ENCODE measurements around the gene BBS9. TPM values are rescaled to one million over a fixed set of nuclear protein-coding genes. Genes with fewer than 3 reads are reported as not detected.

The BBS9 gene
- total RNA-seq, 1 experiment from 2014 or later = 5.7 TPM

DNA sequence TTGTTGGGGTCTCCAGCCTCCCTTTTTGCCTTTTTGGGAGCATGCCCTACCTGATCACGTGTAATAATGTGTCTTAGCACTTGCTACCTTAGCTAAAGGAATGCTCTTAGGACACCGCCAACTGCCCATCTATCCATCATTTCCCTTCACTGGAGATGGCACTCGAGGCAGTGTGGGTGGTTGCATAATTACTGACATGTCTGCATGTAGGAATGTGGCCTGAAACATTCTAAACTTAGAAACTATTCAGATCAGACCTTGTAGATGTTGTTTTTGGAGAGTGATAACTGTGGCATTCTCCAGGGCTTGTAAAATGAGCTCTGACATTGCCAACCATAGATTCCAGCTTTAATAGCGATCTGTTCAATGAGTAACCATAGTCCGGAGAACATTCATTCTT, 365.8 kb downstream of the BBS9 start:
- CTCF ChIA-PET = interaction anchor here (0.7 kb wide), 1 partner anchor 234 kb away, joined by 3 read pairs; no protein-coding TSS in a partner anchor
- H3K4me2 ChIP-seq (ENCODE audit: low read length) = peak overlapping the region; percentile 6; the same call in 1 of the 2 replicates
- ATAC-seq = peak; percentile 34

DNA sequence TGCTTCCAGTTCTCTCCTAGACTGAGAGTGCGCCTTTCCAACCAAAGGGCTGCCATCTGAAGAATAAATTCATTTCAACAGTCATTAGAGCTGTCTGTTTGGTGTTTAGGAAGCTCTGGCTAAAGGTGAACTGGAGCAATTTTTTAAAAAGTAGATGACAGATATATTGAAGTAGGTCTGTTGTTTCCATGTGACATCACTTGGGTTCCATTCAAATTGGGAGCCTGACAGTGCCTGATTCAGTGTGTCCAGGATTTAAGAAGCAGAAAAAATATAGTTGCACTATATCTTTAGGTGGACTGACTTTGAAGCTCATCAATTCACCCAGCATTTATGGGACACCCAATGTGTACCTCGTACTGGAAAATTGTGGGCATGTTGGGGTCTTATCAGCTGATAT, 367.7 kb downstream of the BBS9 start:
- no TSS peak for BruUV-seq (replicated peaks)
- no peaks in the 10 kb centered on the region for H4K20me1 ChIP-seq (ENCODE audit: low read length)

More for the DNA sequence above, 365.8 kb downstream of the BBS9 start:
- POLR2A ChIA-PET (ENCODE audit: unreplicated experiment) = interaction anchor here (0.5 kb wide), 1 partner anchor 258 kb away, joined by 3 read pairs; no protein-coding TSS in a partner anchor
- Histone ChIP-seq H3K36me3 (ENCODE audit: low read depth, low read length) (no peaks in the 10 kb centered on the region), H3K9ac (ENCODE audit: low read length) (no peak overlapping the region), H3K4me1 (ENCODE audit: insufficient read depth, low read length) (peaks cover 18% of the 10 kb centered on the region), H2AFZ (ENCODE audit: low read length) (no peak overlapping the region), H3K4me3 (ENCODE audit: low read length) (no peak overlapping the region), H3K9me2 (replicated peaks; ENCODE audit: low read length) (no peaks in the 10 kb centered on the region), H4K20me1 (ENCODE audit: low read length) (no peaks in the 10 kb centered on the region), H3K27ac (ENCODE audit: low read length) (peak overlapping the region; percentile 51), H3K27me3 (ENCODE audit: low read length) (no peaks in the 10 kb centered on the region), H3K79me2 (ENCODE audit: low read length) (no peaks in the 10 kb centered on the region), H3K9me3 (ENCODE audit: low read length) (no peaks in the 10 kb centered on the region), H3F3A (ENCODE audit: low read length, unreplicated experiment) (no peaks in the 10 kb centered on the region)
- TF ChIP-seq EZH2phosphoT487 (IDR thresholded peaks at IDR 0.05; ENCODE audit: borderline replicate concordance, low read length) = no peak
- TF ChIP-seq, protein P1, sequence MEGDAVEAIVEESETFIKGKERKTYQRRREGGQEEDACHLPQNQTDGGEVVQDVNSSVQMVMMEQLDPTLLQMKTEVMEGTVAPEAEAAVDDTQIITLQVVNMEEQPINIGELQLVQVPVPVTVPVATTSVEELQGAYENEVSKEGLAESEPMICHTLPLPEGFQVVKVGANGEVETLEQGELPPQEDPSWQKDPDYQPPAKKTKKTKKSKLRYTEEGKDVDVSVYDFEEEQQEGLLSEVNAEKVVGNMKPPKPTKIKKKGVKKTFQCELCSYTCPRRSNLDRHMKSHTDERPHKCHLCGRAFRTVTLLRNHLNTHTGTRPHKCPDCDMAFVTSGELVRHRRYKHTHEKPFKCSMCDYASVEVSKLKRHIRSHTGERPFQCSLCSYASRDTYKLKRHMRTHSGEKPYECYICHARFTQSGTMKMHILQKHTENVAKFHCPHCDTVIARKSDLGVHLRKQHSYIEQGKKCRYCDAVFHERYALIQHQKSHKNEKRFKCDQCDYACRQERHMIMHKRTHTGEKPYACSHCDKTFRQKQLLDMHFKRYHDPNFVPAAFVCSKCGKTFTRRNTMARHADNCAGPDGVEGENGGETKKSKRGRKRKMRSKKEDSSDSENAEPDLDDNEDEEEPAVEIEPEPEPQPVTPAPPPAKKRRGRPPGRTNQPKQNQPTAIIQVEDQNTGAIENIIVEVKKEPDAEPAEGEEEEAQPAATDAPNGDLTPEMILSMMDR (conservative IDR thresholded peaks at IDR 0.05; ENCODE audit: low read depth, low read length) = no peak
- no peak for TF ChIP-seq EZH2 (IDR thresholded peaks at IDR 0.05; ENCODE audit: low read length, unreplicated experiment)
- intact Hi-C loops (cut with micrococcal nuclease) = no loop called here
- peak; percentile 11 for DNase-seq
- no TSS peak for BruUV-seq (replicated peaks)

More for the DNA sequence above, 367.7 kb downstream of the BBS9 start:
- H3K9me3 ChIP-seq (ENCODE audit: low read length) = no peaks in the 10 kb centered on the region
- no peak overlapping the region for H3K4me2 ChIP-seq (ENCODE audit: low read length)
- ATAC-seq (no peak), DNase-seq (no peak)
- POLR2A ChIA-PET (ENCODE audit: unreplicated experiment) = no interaction called here
- H3K4me1 ChIP-seq (ENCODE audit: insufficient read depth, low read length) = peaks cover 18% of the 10 kb centered on the region
- H3K79me2 ChIP-seq (ENCODE audit: low read length) = no peaks in the 10 kb centered on the region
- no peak overlapping the region for H3K27ac ChIP-seq (ENCODE audit: low read length)
- intact Hi-C loops (cut with micrococcal nuclease) = no loop called here
- no peak overlapping the region for H2AFZ ChIP-seq (ENCODE audit: low read length)
- no peaks in the 10 kb centered on the region for H3K27me3 ChIP-seq (ENCODE audit: low read length)
- no peak overlapping the region for H3K9ac ChIP-seq (ENCODE audit: low read length)
- CTCF ChIA-PET = interaction anchor here (0.6 to 0.7 kb wide), 2 partner anchors 9 to 24 kb away, joined by 3 to 4 read pairs; no protein-coding TSS in a partner anchor
- H3F3A ChIP-seq (ENCODE audit: low read length, unreplicated experiment) = no peaks in the 10 kb centered on the region
- H3K36me3 ChIP-seq (ENCODE audit: low read depth, low read length) = no peaks in the 10 kb centered on the region
- no peak overlapping the region for H3K4me3 ChIP-seq (ENCODE audit: low read length)
- TF ChIP-seq, protein P1 (conservative IDR thresholded peaks at IDR 0.05; ENCODE audit: low read depth, low read length) = no peak
- TF ChIP-seq EZH2phosphoT487 (IDR thresholded peaks at IDR 0.05; ENCODE audit: borderline replicate concordance, low read length) = no peak
- no peak for TF ChIP-seq EZH2 (IDR thresholded peaks at IDR 0.05; ENCODE audit: low read length, unreplicated experiment)
- H3K9me2 ChIP-seq (replicated peaks; ENCODE audit: low read length) = no peaks in the 10 kb centered on the region
